ENCODE data around the gene QPRT. TPM values are rescaled to one million over a fixed set of nuclear protein-coding genes. Genes with fewer than 3 reads are reported as not detected.

The QPRT gene
- total and polyA plus RNA-seq, 2 of the 8 experiments (the other 6 are each of a cell fraction or from before 2014, with no cell fraction given), result 89.0 to 102 TPM

DNA sequence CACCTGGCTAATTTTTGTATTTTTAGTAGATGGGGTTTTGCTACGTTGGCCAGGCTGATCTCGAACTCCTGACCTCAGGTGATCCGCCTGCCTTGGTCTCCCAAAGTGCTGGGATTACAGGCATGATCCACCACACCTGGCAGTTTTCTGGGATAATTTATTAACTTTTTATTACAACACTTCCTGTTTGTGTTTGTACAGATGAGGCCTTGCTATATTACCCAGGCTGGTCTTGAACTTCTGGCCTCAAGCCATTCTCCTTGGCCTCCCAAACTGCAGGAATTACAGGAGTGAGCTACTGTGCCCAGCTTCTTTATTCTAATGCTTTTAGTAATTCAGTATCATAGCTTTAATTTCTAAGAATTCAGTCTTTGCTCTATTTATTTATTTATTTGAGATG is 32.0 kb upstream of the QPRT start (continued):
- TF ChIP-seq, protein P1, sequence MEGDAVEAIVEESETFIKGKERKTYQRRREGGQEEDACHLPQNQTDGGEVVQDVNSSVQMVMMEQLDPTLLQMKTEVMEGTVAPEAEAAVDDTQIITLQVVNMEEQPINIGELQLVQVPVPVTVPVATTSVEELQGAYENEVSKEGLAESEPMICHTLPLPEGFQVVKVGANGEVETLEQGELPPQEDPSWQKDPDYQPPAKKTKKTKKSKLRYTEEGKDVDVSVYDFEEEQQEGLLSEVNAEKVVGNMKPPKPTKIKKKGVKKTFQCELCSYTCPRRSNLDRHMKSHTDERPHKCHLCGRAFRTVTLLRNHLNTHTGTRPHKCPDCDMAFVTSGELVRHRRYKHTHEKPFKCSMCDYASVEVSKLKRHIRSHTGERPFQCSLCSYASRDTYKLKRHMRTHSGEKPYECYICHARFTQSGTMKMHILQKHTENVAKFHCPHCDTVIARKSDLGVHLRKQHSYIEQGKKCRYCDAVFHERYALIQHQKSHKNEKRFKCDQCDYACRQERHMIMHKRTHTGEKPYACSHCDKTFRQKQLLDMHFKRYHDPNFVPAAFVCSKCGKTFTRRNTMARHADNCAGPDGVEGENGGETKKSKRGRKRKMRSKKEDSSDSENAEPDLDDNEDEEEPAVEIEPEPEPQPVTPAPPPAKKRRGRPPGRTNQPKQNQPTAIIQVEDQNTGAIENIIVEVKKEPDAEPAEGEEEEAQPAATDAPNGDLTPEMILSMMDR (IDR thresholded peaks at IDR 0.05; ENCODE audit: control extremely low read depth in 1 of 3, insufficient read depth in 1 of 3, low read depth in 1 of 3, low read length in 3 of 3), result no peak
- TF ChIP-seq KDM1A (IDR thresholded peaks at IDR 0.05; ENCODE audit: borderline replicate concordance, low read length) (no peak), SP4 (IDR thresholded peaks at IDR 0.05; ENCODE audit: low read length) (no peak), SAP30 (IDR thresholded peaks at IDR 0.05; ENCODE audit: insufficient read depth, insufficient replicate concordance, low read length) (no peak), JUN (IDR thresholded peaks at IDR 0.05; ENCODE audit: low read depth, low read length) (no peak), BCL11A (IDR thresholded peaks at IDR 0.05; ENCODE audit: low read depth in 2 of 2, low read length in 2 of 2) (no peak)
